ENCODE results near the gene AKT1.

Gene AKT1

GRCh38 chr14:104721505-104722431 lies 73.8 kb downstream of the AKT1 start:
- Mint-ChIP-seq H3K27ac (no peak overlapping the region), H3K36me3 (ENCODE audit: low read depth) (peaks cover 4% of the 10 kb centered on the region), H3K9me3 (no peaks in the 10 kb centered on the region), H3K27me3 (ENCODE audit: low read depth) (no peaks in the 10 kb centered on the region), H3K4me1 (ENCODE audit: low read depth) (peaks cover 2% of the 10 kb centered on the region), H3K4me3 (no peak overlapping the region)
